B cell (primary cell): ENCODE data around the gene HBG2. TPM values are rescaled to one million over a fixed set of nuclear protein-coding genes. Genes with fewer than 3 reads are reported as not detected.

Source experiments
- ATAC-seq: fragments of 200-7000 bp; cut with Tn5 transposase; one replicate; pipeline ENCODE4 v1.10.0; 2021; ENCODE audit warnings: low read depth, mild to moderate bottlenecking, moderate number of reproducible peaks, moderate library complexity
- CTCF ChIA-PET: fragments of 350-600 bp; sonication (Branson Sonifier 250); formaldehyde crosslinking; loops from one replicate; lab custom pipeline; 2021; ENCODE audit warnings: antibody characterized with exemption, inconsistent platforms; lab: Charles Lee
- POLR2A ChIA-PET: fragments of 350-600 bp; sonication (Branson Sonifier 250); formaldehyde crosslinking; loops from one replicate; lab custom pipeline; 2021; ENCODE audit warnings: antibody characterized with exemption; lab: Charles Lee
- DNase-seq: peaks from one replicate; pipeline ENCODE4 v3.0.0; 2013
- H2AFZ ChIP-seq: 2 replicates; pipeline ENCODE4 v1.6.1; 2012; ENCODE audit warnings: mild to moderate bottlenecking, low read depth, low read length; ENCODE audit not compliant: insufficient read depth, poor library complexity, severe bottlenecking
- H3K27ac ChIP-seq, 2 donors: 1 replicate in 1 of 2; 2 replicates in 1 of 2; pipeline ENCODE4 v1.5.1; 2012 to 2013; ENCODE audit warnings: low read length in 2 of 2, mild to moderate bottlenecking in 2 of 2, moderate library complexity in 1 of 2
- H3K27me3 ChIP-seq, 4 experiments: fragments of 200-600 bp in 1 of 4; sonication (generic) in 1 of 4; replicated peaks in 1 of 4; 1 replicate in 2 of 4; 2 replicates in 2 of 4; pipeline versions ENCODE4 v1.6.1 to v1.7.0; 2013 to 2016; ENCODE audit warnings: low read length in 3 of 4, mild to moderate bottlenecking in 2 of 4, mixed read lengths in 1 of 4, moderate library complexity in 1 of 4; ENCODE audit not compliant: insufficient read depth in 4 of 4, control insufficient read depth in 3 of 4; ENCODE audit errors: control extremely low read depth in 1 of 4
- H3K36me3 ChIP-seq, 2 experiments: replicated peaks in 1 of 2; 1 replicate in 1 of 2; 2 replicates in 1 of 2; pipeline versions ENCODE4 v1.6.1 to v1.7.1; 2013; ENCODE audit warnings: low read length in 1 of 2; ENCODE audit not compliant: insufficient read depth in 2 of 2, control insufficient read depth in 1 of 2; ENCODE audit errors: control extremely low read depth in 1 of 2, extremely low read depth in 1 of 2
- H3K4me1 ChIP-seq, 2 donors: fragments of 200-600 bp in 1 of 2; sonication (generic) in 1 of 2; 1 replicate in 1 of 2; 2 replicates in 1 of 2; pipeline versions ENCODE4 v1.5.1 to v1.6.1; 2013 to 2017; ENCODE audit warnings: low read length in 2 of 2; ENCODE audit not compliant: control insufficient read depth in 2 of 2, insufficient read depth in 2 of 2
- H3K4me2 ChIP-seq: replicated peaks from 2 replicates; pipeline ENCODE3; 2012; ENCODE audit warnings: mild to moderate bottlenecking, low read depth, low read length; ENCODE audit not compliant: poor library complexity, severe bottlenecking
- H3K4me3 ChIP-seq, 5 experiments: fragments of 200-600 bp in 1 of 5; sonication (generic) in 1 of 5; 1 replicate in 3 of 5; 2 replicates in 2 of 5; pipeline versions ENCODE4 v1.5.1 to v1.7.0; 2011 to 2016; ENCODE audit warnings: low read length in 4 of 5, mild to moderate bottlenecking in 4 of 5, low read depth in 2 of 5, control low read depth in 1 of 5, moderate library complexity in 1 of 5; ENCODE audit not compliant: insufficient read depth in 1 of 5; ENCODE audit errors: control extremely low read depth in 1 of 5, extremely low read depth in 1 of 5
- H3K79me2 ChIP-seq: fragments of 200-600 bp; sonication (generic); one replicate; pipeline ENCODE4 v1.6.0; 2016; ENCODE audit warnings: low read length; ENCODE audit not compliant: control insufficient read depth, insufficient read depth
- H3K9ac ChIP-seq: fragments of 200-600 bp; sonication (generic); 2 replicates; pipeline ENCODE4 v1.6.1; 2017; ENCODE audit warnings: mild to moderate bottlenecking, low read length, moderate library complexity
- H3K9me3 ChIP-seq, 3 donors: one replicate each; pipeline versions ENCODE4 v1.6.1 to v1.7.1; 2013; ENCODE audit warnings: low read length in 2 of 3; ENCODE audit not compliant: control insufficient read depth in 2 of 3, insufficient read depth in 1 of 3; ENCODE audit errors: control extremely low read depth in 1 of 3
- H4K20me1 ChIP-seq: 2 replicates; pipeline ENCODE4 v1.6.0; 2012; ENCODE audit warnings: mild to moderate bottlenecking, low read length; ENCODE audit not compliant: insufficient read depth, control insufficient read depth, poor library complexity, severe bottlenecking
- H3K27ac Mint-ChIP-seq: one replicate; pipeline ENCODE4 v1.8.0; 2021; ENCODE audit warnings: mixed read lengths
- H3K27me3 Mint-ChIP-seq: one replicate; pipeline ENCODE4 v1.8.0; 2021; ENCODE audit warnings: mixed read lengths
- H3K4me1 Mint-ChIP-seq: one replicate; pipeline ENCODE4 v1.8.0; 2021; ENCODE audit warnings: mixed read lengths
- H3K4me3 Mint-ChIP-seq: one replicate; pipeline ENCODE4 v1.8.0; 2021; ENCODE audit warnings: mixed read lengths
- H3K9me3 Mint-ChIP-seq: one replicate; pipeline ENCODE4 v1.8.0; 2022; ENCODE audit warnings: mixed read lengths; ENCODE audit not compliant: insufficient read depth
- CTCF ChIP-seq: fragments of 200-600 bp; IDR thresholded peaks from one replicate; pipeline ENCODE4 v1.8.0; 2022; ENCODE audit warnings: antibody characterized with exemption, mild to moderate bottlenecking
- EZH2 ChIP-seq: IDR thresholded peaks from 2 replicates; pipeline ENCODE4 v1.6.1; 2012; ENCODE audit warnings: borderline replicate concordance, low read depth, mild to moderate bottlenecking, moderate library complexity, low read length; ENCODE audit not compliant: insufficient read depth, poor library complexity, severe bottlenecking
- WGBS: methylation state at CpG from one replicate; pipeline ENCODE4 v1.1.5; 2013; ENCODE audit warnings: missing lambda C conversion rate; ENCODE audit not compliant: insufficient coverage; 5-methylcytosine and 5-hydroxymethylcytosine counted together
- intact Hi-C: fragments of 100-400 bp; cut with micrococcal nuclease; formaldehyde crosslinking; loops from one replicate; pipeline ENCODE4 v1.10.0; 2022
- polyA plus RNA-seq: library from polyadenylated mRNA; depleted of rRNA; stranded (reverse); fragments of >200 nt; gene quantifications from 2 replicates; pipeline ENCODE4 v1.2.3, GENCODE V29; 2012
- total RNA-seq, 2 donors: library from RNA; stranded (reverse); fragments of 120-200 nt in 1 of 2; gene quantifications; 1 replicate in 1 of 2; 2 replicates in 1 of 2; pipeline versions ENCODE4 v1.2.3 to v1.2.4, GENCODE V29; 2013 to 2022

The HBG2 gene
- total and polyA plus RNA-seq, 2 donors (not counting 1 experiment from before 2014, with no cell fraction given): not detected

- Mint-ChIP-seq H3K9me3 (no peaks in the 10 kb centered on the region), H3K4me1 (no peaks in the 10 kb centered on the region), H3K4me3 (no peak overlapping the region), H3K27me3 (peaks cover 4% of the 10 kb centered on the region), H3K27ac (no peak overlapping the region)
- ATAC-seq (no peak), DNase-seq (no peak)
- no peak overlapping the region for H2AFZ ChIP-seq
- H4K20me1 ChIP-seq: no peaks in the 10 kb centered on the region
- H3K27ac ChIP-seq: no peak overlapping the region
- TF ChIP-seq CTCF (no peak), EZH2 (no peak)
- H3K4me2 ChIP-seq: no peak overlapping the region
- H3K27me3 ChIP-seq: no peaks in the 10 kb centered on the region
- no peaks in the 10 kb centered on the region for H3K4me1 ChIP-seq
- 95% methylated on average over 8 of the region's 8 CpGs for WGBS
- H3K9me3 ChIP-seq: no peaks in the 10 kb centered on the region
- intact Hi-C loops: no loop called here
- ChIA-PET POLR2A (no interaction called here), CTCF (no interaction called here)
- H3K4me3 ChIP-seq: no peak overlapping the region
- no peaks in the 10 kb centered on the region for H3K36me3 ChIP-seq
- no peaks in the 10 kb centered on the region for H3K79me2 ChIP-seq
- no peak overlapping the region for H3K9ac ChIP-seq
These were observed 38.4 kb upstream of the HBG2 start for GRCh38 chr11:5293028-5293427.

- no peak overlapping the region for H3K27ac Mint-ChIP-seq
- Histone ChIP-seq H3K27ac (no peak overlapping the region), H3K9ac (no peak overlapping the region), H3K9me3 (no peaks in the 10 kb centered on the region), H3K36me3 (no peaks in the 10 kb centered on the region), H3K79me2 (no peaks in the 10 kb centered on the region), H3K4me2 (no peak overlapping the region), H4K20me1 (no peaks in the 10 kb centered on the region), H3K4me3 (no peak overlapping the region), H3K4me1 (no peaks in the 10 kb centered on the region), H2AFZ (no peak overlapping the region), H3K27me3 (no peaks in the 10 kb centered on the region)
- intact Hi-C loops: no loop called here
- WGBS: no CpG with 5 or more reads among the region's 1 CpG
- POLR2A ChIA-PET: no interaction called here
- no peaks in the 10 kb centered on the region for H3K9me3 Mint-ChIP-seq
- TF ChIP-seq CTCF: no peak
- TF ChIP-seq EZH2: no peak
- DNase-seq (no peak), ATAC-seq (no peak)
- no peaks in the 10 kb centered on the region for H3K4me1 Mint-ChIP-seq
- no peak overlapping the region for H3K4me3 Mint-ChIP-seq
- CTCF ChIA-PET: interaction anchor here (1.4 kb wide), 1 partner anchor 20 kb away, joined by 4 read pairs; no protein-coding TSS in a partner anchor
- no peaks in the 10 kb centered on the region for H3K27me3 Mint-ChIP-seq
These were observed 36.7 kb upstream of the HBG2 start for GRCh38 chr11:5291207-5291838.
